Nephron (organoid): Measurements from ENCODE around the gene CDT1.
"Not testable (repeated sequence)": the region's sequence is repeated elsewhere in the genome, so short reads cannot be mapped to it uniquely, and the experiment has no call there.

Experiments
- H3K27ac Mint-ChIP-seq, 3 experiments: 2 replicates each; pipeline ENCODE4 v1.8.0; 2020; ENCODE audit warnings: mixed read lengths in 3 of 3, mild to moderate bottlenecking in 2 of 3, moderate library complexity in 1 of 3
- H3K27me3 Mint-ChIP-seq: 2 replicates; pipeline ENCODE4 v1.8.0; 2021; ENCODE audit warnings: low read depth, mild to moderate bottlenecking, moderate library complexity, mixed read lengths
- H3K36me3 Mint-ChIP-seq: 2 replicates; pipeline ENCODE4 v1.8.0; 2020; ENCODE audit warnings: low read depth, mixed read lengths
- H3K4me1 Mint-ChIP-seq: 2 replicates; pipeline ENCODE4 v1.8.0; 2020; ENCODE audit warnings: mixed read lengths
- H3K4me3 Mint-ChIP-seq, 3 experiments: 2 replicates each; pipeline ENCODE4 v1.8.0; 2020; ENCODE audit warnings: mild to moderate bottlenecking in 3 of 3, mixed read lengths in 3 of 3, moderate library complexity in 2 of 3
- H3K9me3 Mint-ChIP-seq: 2 replicates; pipeline ENCODE4 v1.8.0; 2020; ENCODE audit warnings: mixed read lengths
- CTCF ChIP-seq, 3 experiments: fragments of 200-600 bp; sonication (generic); IDR thresholded peaks; one replicate each; pipeline ENCODE4 v1.5.0; 2021; ENCODE audit warnings: antibody characterized with exemption in 3 of 3; ENCODE audit not compliant: unreplicated experiment in 3 of 3

The CDT1 gene

GRCh38 chr16:88787579-88788314 is 15.8 kb upstream of the CDT1 start:
- Mint-ChIP-seq H3K4me3 (no peak overlapping the region), H3K4me1 (peaks cover 10% of the 10 kb centered on the region), H3K9me3 (no peaks in the 10 kb centered on the region), H3K27ac (no peak overlapping the region), H3K36me3 (no peaks in the 10 kb centered on the region), H3K27me3 (peaks cover 44% of the 10 kb centered on the region)
- no peak for TF ChIP-seq CTCF (IDR thresholded peaks at IDR 0.05; ENCODE audit: unreplicated experiment in 3 of 3)

GRCh38 chr16:88788749-88789148 is 14.8 kb upstream of the CDT1 start:
- not testable (repeated sequence) for H3K36me3 Mint-ChIP-seq, H3K4me3 Mint-ChIP-seq, H3K4me1 Mint-ChIP-seq, H3K27ac Mint-ChIP-seq, H3K9me3 Mint-ChIP-seq
- H3K27me3 Mint-ChIP-seq, result peaks cover 41% of the 10 kb centered on the region

GRCh38 chr16:88789594-88789993 is 14.0 kb upstream of the CDT1 start:
- no peaks in the 10 kb centered on the region for H3K4me1 Mint-ChIP-seq
- H3K9me3 Mint-ChIP-seq, result no peaks in the 10 kb centered on the region
- no peak for TF ChIP-seq CTCF (IDR thresholded peaks at IDR 0.05; ENCODE audit: unreplicated experiment in 3 of 3)
- no peaks in the 10 kb centered on the region for H3K36me3 Mint-ChIP-seq
- H3K4me3 Mint-ChIP-seq, result no peak overlapping the region
- H3K27me3 Mint-ChIP-seq, result peaks cover 43% of the 10 kb centered on the region
- H3K27ac Mint-ChIP-seq, result no peak overlapping the region

- no peak overlapping the region for H3K27ac Mint-ChIP-seq
- H3K4me1 Mint-ChIP-seq, result no peaks in the 10 kb centered on the region
- peak overlapping the region in 1 of 3 experiments; percentile 38 for H3K4me3 Mint-ChIP-seq
- peaks cover 48% of the 10 kb centered on the region for H3K27me3 Mint-ChIP-seq
- no peak for TF ChIP-seq CTCF (IDR thresholded peaks at IDR 0.05; ENCODE audit: unreplicated experiment in 3 of 3)
- H3K9me3 Mint-ChIP-seq, result no peaks in the 10 kb centered on the region
- no peaks in the 10 kb centered on the region for H3K36me3 Mint-ChIP-seq
Measured at GRCh38 chr16:88790312-88791211, 13.0 kb upstream of the CDT1 start.

GRCh38 chr16:88792078-88792550 is 11.5 kb upstream of the CDT1 start:
- H3K27ac Mint-ChIP-seq, result no peak overlapping the region
- H3K4me3 Mint-ChIP-seq, result no peak overlapping the region
- TF ChIP-seq CTCF (IDR thresholded peaks at IDR 0.05; ENCODE audit: unreplicated experiment in 3 of 3), result no peak

GRCh38 chr16:88792668-88793250 is 10.8 kb upstream of the CDT1 start:
- H3K27me3 Mint-ChIP-seq, result peaks cover 38% of the 10 kb centered on the region

More at GRCh38 chr16:88792078-88792550, 11.5 kb upstream of the CDT1 start:
- Mint-ChIP-seq H3K9me3 (no peaks in the 10 kb centered on the region), H3K27me3 (peaks cover 43% of the 10 kb centered on the region), H3K4me1 (no peaks in the 10 kb centered on the region), H3K36me3 (no peaks in the 10 kb centered on the region)

More at GRCh38 chr16:88792668-88793250, 10.8 kb upstream of the CDT1 start:
- no peak for TF ChIP-seq CTCF (IDR thresholded peaks at IDR 0.05; ENCODE audit: unreplicated experiment in 3 of 3)
- no peak overlapping the region for H3K27ac Mint-ChIP-seq
- no peaks in the 10 kb centered on the region for H3K9me3 Mint-ChIP-seq
- no peaks in the 10 kb centered on the region for H3K36me3 Mint-ChIP-seq
- H3K4me3 Mint-ChIP-seq, result no peak overlapping the region
- no peaks in the 10 kb centered on the region for H3K4me1 Mint-ChIP-seq
